Keratinocyte (primary cell): ENCODE results near the gene FAT1. TPM values are rescaled to one million over a fixed set of nuclear protein-coding genes. Genes with fewer than 3 reads are reported as not detected.

Experiments
- DNase-seq: peaks from one replicate; pipeline ENCODE4 v3.0.0-alpha.2; 2011; ENCODE audit warnings: low read depth, missing footprints, low spot score
- FAIRE-seq: peaks from 2 replicates; lab custom pipeline; 2011; peaks lifted over from hg19 to GRCh38; lab: Jason Lieb, UNC
- H2AFZ ChIP-seq: 2 replicates; pipeline ENCODE4 v1.6.0; 2012; ENCODE audit warnings: low read length, control low read depth, inconsistent platforms; ENCODE audit not compliant: control insufficient read depth
- H3K27ac ChIP-seq: 2 replicates; pipeline ENCODE4 v1.5.1; 2011; ENCODE audit warnings: low read length; ENCODE audit not compliant: control insufficient read depth, insufficient read depth
- H3K27me3 ChIP-seq: 3 replicates; pipeline ENCODE4 v1.6.0; 2011; ENCODE audit warnings: low read length; ENCODE audit not compliant: control insufficient read depth, insufficient read depth; ENCODE audit errors: extremely low read depth
- H3K36me3 ChIP-seq, 2 experiments: 2 replicates in 1 of 2; 3 replicates in 1 of 2; pipeline ENCODE4 v1.5.1; 2011; ENCODE audit warnings: low read length in 2 of 2, mild to moderate bottlenecking in 1 of 2; ENCODE audit not compliant: control insufficient read depth in 2 of 2, insufficient read depth in 2 of 2; ENCODE audit errors: extremely low read depth in 1 of 2
- H3K4me1 ChIP-seq: 3 replicates; pipeline ENCODE4 v1.5.1; 2011; ENCODE audit warnings: low read length; ENCODE audit not compliant: control insufficient read depth, insufficient read depth; ENCODE audit errors: extremely low read depth
- H3K4me2 ChIP-seq: 3 replicates; pipeline ENCODE4 v1.6.0; 2011; ENCODE audit warnings: low read depth, low read length; ENCODE audit not compliant: control insufficient read depth, insufficient read depth; ENCODE audit errors: extremely low read depth
- H3K4me3 ChIP-seq, 3 experiments: fragments of 200-600 bp in 1 of 3; sonication (generic) in 1 of 3; 2 replicates in 2 of 3; 3 replicates in 1 of 3; pipeline ENCODE4 v1.5.1; 2011 to 2016; ENCODE audit warnings: low read length in 3 of 3, mild to moderate bottlenecking in 3 of 3, control low read depth in 2 of 3, inconsistent platforms in 1 of 3, low read depth in 1 of 3, mixed read lengths in 1 of 3, mixed run types in 1 of 3, moderate library complexity in 1 of 3; ENCODE audit not compliant: control insufficient read depth in 2 of 3, insufficient read depth in 2 of 3; ENCODE audit errors: extremely low read depth in 1 of 3
- H3K79me2 ChIP-seq: 2 replicates; pipeline ENCODE4 v1.6.0; 2012; ENCODE audit warnings: low read length; ENCODE audit not compliant: control insufficient read depth, insufficient read depth
- H3K9ac ChIP-seq: 3 replicates; pipeline ENCODE4 v1.6.0; 2011; ENCODE audit warnings: low read length; ENCODE audit not compliant: control insufficient read depth, insufficient read depth; ENCODE audit errors: extremely low read depth
- H3K9me1 ChIP-seq: 3 replicates; pipeline ENCODE4 v1.6.0; 2011; ENCODE audit warnings: low read length; ENCODE audit not compliant: control insufficient read depth, insufficient read depth; ENCODE audit errors: extremely low read depth
- H3K9me3 ChIP-seq: 2 replicates; pipeline ENCODE4 v1.5.1; 2012; ENCODE audit warnings: low read depth, low read length; ENCODE audit not compliant: control insufficient read depth
- H4K20me1 ChIP-seq: 3 replicates; pipeline ENCODE4 v1.6.0; 2011; ENCODE audit warnings: low read length; ENCODE audit not compliant: control insufficient read depth, insufficient read depth; ENCODE audit errors: extremely low read depth
- CTCF ChIP-seq, 3 experiments: IDR thresholded peaks in 1 of 3; conservative IDR thresholded peaks in 1 of 3; optimal IDR thresholded peaks in 1 of 3; 2 replicates in 2 of 3; 3 replicates in 1 of 3; pipeline versions ENCODE3 to v1.5.1; 2011; ENCODE audit warnings: low read length in 3 of 3, mild to moderate bottlenecking in 3 of 3, moderate library complexity in 2 of 3, control low read depth in 1 of 3, inconsistent platforms in 1 of 3; ENCODE audit not compliant: insufficient read depth in 2 of 3; ENCODE audit errors: extremely low read depth in 1 of 3
- EZH2 ChIP-seq: IDR thresholded peaks from one replicate; pipeline ENCODE4 v1.6.1; 2012; ENCODE audit warnings: inconsistent platforms, mild to moderate bottlenecking, low read length, moderate library complexity
- dilution Hi-C: fragments of 300-500 bp; cut with MboI; formaldehyde crosslinking; loops from one replicate; pipeline ENCODE4 v1.7.0; 2020; ENCODE audit warnings: low sequenced_read_pairs; ENCODE audit not compliant: extremely low pct_ligation_motif_present
- polyA plus RNA-seq, 5 experiments: library from polyadenylated mRNA; depleted of rRNA in 3 of 5; stranded (reverse) in 3 of 5; stranded (forward) in 1 of 5; unstranded in 1 of 5; fragments of >200 nt; gene quantifications; 1 replicate in 1 of 5; 2 replicates in 3 of 5; 3 replicates in 1 of 5; pipeline versions ENCODE4 v1.2.1 to v1.2.3, GENCODE V29; 2011 to 2012; ENCODE audit warnings: missing spikeins in 2 of 5, low read depth in 1 of 5, low replicate concordance in 1 of 5

The FAT1 gene
- polyA plus RNA-seq, 1 donor (not counting 4 experiments of a cell fraction or from before 2014, with no cell fraction given) = 329 TPM

- Histone ChIP-seq H3K36me3 (peaks cover 4 to 5% of the 10 kb centered on the region in 2 experiments), H3K4me1 (peaks cover 45% of the 10 kb centered on the region), H3K9me3 (no peaks in the 10 kb centered on the region), H3K27ac (no peak overlapping the region), H3K79me2 (peaks cover 98% of the 10 kb centered on the region), H3K9ac (no peak overlapping the region), H3K27me3 (no peaks in the 10 kb centered on the region), H4K20me1 (peaks cover 83% of the 10 kb centered on the region), H3K4me2 (no peak overlapping the region), H2AFZ (no peak overlapping the region), H3K4me3 (no peak overlapping the region), H3K9me1 (peaks cover 5% of the 10 kb centered on the region)
- TF ChIP-seq CTCF (optimal IDR thresholded peaks at IDR 0.05 in 1 of 3, IDR thresholded peaks at IDR 0.05 in 1 of 3, conservative IDR thresholded peaks at IDR 0.05 in 1 of 3; ENCODE audit: extremely low read depth in 1 of 3, insufficient read depth in 2 of 3, low read length in 3 of 3) (no peak), EZH2 (no peak)
- no peak for DNase-seq
- dilution Hi-C loops = no loop called here
- FAIRE-seq = no peak
Measured at GRCh38 chr4:186715077-186715476, 8.6 kb downstream of the FAT1 start.

- no peak for DNase-seq
- Histone ChIP-seq H3K27me3 (no peaks in the 10 kb centered on the region), H4K20me1 (peaks cover 86% of the 10 kb centered on the region), H3K27ac (no peak overlapping the region), H3K4me1 (peaks cover 40% of the 10 kb centered on the region), H3K9me1 (peaks cover 5% of the 10 kb centered on the region), H3K36me3 (peaks cover 4 to 11% of the 10 kb centered on the region in 2 experiments), H3K4me3 (no peak overlapping the region), H2AFZ (no peak overlapping the region), H3K9ac (no peak overlapping the region), H3K4me2 (no peak overlapping the region), H3K9me3 (no peaks in the 10 kb centered on the region), H3K79me2 (peaks cover 98% of the 10 kb centered on the region)
- TF ChIP-seq CTCF (optimal IDR thresholded peaks at IDR 0.05 in 1 of 3, IDR thresholded peaks at IDR 0.05 in 1 of 3, conservative IDR thresholded peaks at IDR 0.05 in 1 of 3; ENCODE audit: extremely low read depth in 1 of 3, insufficient read depth in 2 of 3, low read length in 3 of 3) (no peak), EZH2 (no peak)
- dilution Hi-C loops = no loop called here
- no peak for FAIRE-seq
Measured at GRCh38 chr4:186714006-186714675, 9.5 kb downstream of the FAT1 start.
